GM19397 (cell line): ENCODE results near the gene C1orf174.
A peak's percentile ranks its signal among the peaks of the same experiment; 100 is the strongest.

Experiments
- ATAC-seq: cut with Tn5 transposase; IDR thresholded peaks from one replicate; pipeline ENCODE4 v1.9.1; 2021; ENCODE audit warnings: mild to moderate bottlenecking, moderate library complexity; ENCODE audit not compliant: unreplicated experiment

C1orf174 gene

DNA sequence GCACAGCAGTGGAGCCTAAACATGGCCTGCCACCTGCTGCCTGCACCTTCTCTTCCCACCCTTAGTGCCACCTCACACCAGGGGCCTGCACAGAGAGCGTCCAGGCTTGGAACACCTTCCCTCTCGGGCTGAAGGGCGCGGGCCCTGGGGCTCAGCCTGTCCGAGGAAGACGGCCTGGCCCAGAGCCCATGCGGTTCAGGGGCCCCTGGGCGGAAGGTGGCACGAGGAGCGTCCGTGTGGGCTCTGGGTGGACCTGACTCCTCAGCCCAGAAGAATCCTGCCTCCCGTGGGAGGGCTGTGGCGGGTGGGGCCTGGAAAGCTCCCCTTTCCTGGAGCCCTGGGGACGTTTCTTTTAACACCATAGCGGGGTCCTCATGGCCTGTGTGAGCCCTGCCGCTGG is 23.4 kb downstream of the C1orf174 start:
- no peak for ATAC-seq

DNA sequence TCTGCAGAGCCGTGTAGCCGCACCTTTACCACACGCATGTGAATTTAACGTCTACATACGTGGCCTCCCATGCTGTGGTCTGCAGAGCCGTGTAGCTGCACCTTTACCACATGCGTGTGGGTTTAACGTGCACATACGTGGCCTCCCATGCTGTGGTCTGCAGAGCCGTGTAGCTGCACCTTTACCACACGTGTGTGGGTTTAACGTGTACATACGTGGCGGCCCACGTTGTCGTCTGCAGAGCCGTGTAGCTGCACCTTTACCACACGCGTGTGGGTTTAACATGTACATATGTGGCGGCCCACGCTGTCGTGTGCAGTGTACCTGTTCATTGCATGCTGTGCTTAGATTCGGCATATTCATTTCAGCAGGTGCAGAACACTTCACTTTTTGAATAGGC is 25.3 kb downstream of the C1orf174 start:
- ATAC-seq, result no peak

DNA sequence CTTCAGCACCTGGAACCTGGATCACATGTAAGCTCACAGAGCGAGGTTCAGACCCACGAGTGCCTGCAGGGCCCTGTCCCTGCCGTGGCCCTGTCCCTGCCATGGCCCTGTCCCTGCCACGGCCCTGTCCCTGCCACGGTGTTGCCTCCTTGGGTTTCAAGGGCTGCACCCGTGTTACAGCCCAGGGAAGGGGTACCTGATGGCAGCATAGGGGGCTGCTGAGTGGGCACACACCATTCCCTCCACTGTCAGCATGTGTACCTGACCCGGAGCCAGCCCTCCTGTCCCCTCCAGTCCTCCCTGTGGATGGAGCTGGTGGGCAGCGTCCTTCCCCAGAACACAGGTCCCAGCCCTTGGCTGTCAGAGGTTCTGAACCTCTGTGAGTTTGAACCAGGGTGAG is 27.5 kb downstream of the C1orf174 start:
- ATAC-seq, result no peak

DNA sequence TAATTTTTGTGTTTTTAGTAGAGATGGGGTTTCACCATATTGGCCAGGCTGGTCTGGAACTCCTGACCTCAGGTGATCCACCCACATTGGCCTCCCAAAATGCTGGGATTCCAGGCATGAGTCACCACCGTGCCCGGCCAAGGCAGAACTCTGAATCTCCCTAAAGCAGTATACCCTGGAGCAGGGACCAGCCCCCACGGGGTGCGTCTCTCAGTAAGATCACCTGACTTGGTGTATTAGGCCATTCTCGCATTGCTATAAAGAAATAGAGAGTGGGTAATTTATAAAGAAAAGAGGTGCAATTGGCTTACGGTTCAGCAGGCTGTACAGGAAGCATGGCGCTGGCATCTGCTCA is 28.6 kb downstream of the C1orf174 start:
- no peak for ATAC-seq

GRCh38 chr1:3869751-3870301 is 30.2 kb downstream of the C1orf174 start:
- no peak for ATAC-seq

DNA sequence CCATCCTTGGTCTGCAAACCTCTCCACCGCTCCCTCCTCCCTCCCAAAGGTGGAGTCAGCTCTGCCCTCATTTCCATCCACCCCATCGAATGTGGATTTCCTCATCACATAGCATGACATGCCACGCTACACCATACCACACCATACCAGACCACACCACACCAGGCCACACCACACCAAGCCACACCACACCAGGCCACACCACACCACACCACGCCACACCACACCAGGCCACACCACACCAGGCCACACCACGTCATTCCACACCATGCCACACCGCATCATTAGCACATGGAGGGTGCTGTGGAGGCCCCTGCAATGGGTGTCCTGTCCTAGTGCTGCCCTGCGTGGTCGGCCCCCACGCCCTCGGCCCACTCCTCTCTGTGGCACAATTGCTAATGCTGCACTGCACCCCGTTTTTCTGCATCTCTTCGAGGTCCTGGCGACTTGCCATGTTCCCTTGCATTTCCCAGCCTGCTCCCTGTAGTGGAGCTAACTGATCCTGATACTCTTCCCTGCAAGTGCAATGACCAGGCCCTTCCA is 31.5 kb downstream of the C1orf174 start:
- no peak for ATAC-seq

GRCh38 chr1:3865606-3866160 is 34.4 kb downstream of the C1orf174 start:
- no peak for ATAC-seq

GRCh38 chr1:3864884-3865283 is 35.2 kb downstream of the C1orf174 start:
- no peak for ATAC-seq

DNA sequence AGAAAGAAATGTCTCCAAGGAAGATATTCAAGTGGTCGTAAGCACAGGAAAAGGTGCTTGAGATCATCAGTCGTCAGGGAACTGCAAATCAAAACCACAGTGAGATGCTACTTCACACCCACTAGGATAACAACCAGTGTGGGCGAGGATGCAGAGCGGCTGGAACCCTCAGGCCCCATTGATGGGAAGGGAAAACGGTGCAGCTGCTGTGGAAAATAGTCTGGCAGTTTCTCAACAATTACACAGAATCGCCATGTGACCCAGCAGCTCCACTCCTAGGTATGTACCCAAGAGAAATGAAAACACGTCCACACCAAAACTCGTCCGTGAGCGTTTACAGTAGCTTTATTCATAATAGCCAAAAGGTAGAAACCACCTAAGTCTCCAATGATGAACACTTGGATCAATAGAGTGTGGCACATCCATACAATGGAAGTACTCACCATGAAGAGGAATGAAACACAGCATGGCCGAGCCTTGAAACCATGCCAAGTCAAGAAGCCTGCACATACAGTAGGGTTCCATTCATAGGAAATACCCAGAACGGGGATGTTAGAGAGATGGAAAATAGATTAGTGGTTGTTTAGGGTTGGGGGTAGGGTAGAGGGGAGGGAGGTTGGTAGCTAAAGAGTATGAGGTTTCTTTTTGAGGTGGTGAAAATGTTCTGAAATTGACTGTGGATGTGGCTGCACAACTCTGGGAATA is 36.7 kb downstream of the C1orf174 start:
- ATAC-seq, result no peak

DNA sequence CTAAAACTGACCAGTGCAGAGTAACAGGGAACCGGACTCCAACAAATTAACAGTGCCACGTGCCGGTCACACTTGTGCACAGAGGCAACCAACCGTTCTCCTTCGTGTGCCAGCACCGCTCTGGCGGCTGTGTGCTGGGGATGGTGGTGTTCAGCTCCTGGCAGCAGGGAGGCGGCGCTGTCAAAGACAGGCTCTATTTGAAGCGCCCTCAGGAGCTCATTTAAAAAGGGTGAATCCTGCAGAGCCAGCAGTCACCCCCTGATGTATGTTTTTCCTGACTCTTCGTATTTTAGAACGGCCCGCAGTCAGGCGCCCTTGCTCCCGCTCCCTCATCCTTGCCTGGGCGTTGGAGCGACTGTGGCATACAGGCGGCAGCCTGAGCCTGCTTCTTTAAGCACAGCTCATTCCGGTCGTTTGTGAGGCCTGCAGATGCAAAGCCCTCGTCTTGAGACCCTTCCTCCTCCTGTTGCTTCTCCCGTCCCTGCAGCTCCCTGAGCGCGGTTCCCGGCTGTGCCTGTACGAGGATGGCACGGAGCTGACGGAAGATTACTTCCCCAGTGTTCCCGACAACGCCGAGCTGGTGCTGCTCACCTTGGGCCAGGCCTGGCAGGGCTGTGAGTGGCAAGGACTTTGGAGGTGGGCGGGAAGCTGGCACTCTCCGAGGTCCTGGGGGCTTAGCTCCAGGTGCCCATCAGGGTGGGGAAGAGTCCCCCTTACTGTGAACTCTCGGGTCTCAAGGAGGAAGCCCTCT is 41.7 kb downstream of the C1orf174 start:
- no peak for ATAC-seq

GRCh38 chr1:3857791-3858129 is 42.3 kb downstream of the C1orf174 start:
- no peak for ATAC-seq

DNA sequence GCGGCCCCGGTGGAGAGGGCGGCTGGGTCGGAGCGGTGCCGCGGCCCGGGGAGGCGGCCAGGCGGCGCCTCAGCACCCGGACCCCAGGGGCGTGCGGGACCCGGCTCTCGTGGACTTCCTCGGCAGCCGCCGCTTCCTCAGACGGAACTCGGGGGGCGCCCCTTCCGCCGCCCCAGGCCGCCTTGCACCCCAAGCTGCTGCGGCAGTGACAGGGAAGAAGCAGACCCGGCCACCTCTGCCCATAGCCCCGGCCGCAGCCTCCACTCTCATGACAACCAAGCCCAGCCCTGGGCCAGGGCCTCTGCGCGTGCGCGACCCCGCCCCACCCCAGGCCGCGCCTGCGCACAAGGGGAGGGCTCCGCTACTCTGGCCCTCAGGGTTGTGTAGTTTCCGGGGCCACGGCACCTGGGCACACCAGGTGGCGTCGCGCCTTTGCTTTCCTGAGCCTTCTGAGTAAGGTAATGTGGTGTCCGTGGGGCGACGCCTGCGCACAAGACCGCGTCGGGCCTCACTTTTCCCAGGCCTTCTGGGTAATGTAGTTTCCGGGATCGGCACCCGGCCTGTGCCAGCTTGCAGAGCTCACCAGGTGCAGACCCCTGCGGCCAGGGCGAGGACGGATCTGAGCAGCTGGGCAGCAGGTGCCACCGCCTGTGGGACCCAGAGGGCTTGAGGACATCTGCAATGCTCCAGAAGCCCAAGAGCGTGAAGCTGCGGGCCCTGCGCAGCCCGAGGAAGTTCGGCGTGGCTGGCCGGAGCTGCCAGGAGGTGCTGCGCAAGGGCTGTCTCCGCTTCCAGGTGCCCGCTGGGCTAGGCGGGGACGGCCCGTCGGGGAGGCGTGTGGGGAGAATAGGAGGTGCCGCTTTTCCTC is 42.9 kb downstream of the C1orf174 start, which contains the start of the genes CEP104 and DFFB:
Gene CEP104, minus strand, starts transcription at position 289 of the 868 bp plus-strand sequence. CDS start 4,804 bp downstream, outside the sequence.
Gene DFFB, plus strand, starts transcription at position 554 of the 868 bp plus-strand sequence. Its CDS starts 128 bp downstream, at position 682.
- ATAC-seq, result peak; percentile 82

DNA sequence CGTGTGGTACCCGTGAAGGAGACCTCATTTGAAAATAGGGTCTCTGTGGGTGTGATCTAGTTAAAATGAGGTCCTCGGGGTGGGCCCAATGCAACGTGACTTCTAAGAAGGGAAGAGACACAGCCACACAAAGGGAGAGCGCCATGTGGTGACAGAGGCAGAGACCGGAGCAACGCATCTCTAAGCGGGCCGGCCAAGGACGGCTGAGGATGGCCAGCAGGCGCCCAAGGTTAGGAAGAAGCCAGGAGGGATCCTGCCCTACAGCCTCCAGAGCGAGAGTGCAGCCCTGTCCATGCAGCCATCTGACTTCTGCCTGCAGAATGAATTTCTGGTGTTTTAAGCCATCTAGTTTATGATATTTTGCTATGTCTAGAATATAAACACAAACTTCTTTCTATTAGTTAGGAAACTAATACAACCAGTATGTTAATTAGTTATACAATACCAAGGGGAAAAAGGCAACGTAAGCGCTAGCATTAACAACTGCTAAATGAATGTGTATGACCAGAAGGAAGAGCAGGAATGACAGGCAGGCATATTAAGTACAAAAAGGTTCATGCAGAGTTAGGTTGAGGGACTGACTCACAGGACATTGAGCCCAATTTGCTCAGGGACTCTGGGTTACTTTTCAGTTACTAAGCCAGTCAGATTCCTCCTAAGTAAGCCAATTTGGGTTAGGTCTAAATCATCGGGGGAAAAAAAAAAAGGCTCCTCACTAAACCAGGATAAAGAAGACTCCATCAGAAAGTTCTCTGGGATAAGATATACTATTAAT is 47.2 kb downstream of the C1orf174 start:
- no peak for ATAC-seq

- ATAC-seq, result no peak
Measured at GRCh38 chr1:3852091-3852490, 48.0 kb downstream of the C1orf174 start.

DNA sequence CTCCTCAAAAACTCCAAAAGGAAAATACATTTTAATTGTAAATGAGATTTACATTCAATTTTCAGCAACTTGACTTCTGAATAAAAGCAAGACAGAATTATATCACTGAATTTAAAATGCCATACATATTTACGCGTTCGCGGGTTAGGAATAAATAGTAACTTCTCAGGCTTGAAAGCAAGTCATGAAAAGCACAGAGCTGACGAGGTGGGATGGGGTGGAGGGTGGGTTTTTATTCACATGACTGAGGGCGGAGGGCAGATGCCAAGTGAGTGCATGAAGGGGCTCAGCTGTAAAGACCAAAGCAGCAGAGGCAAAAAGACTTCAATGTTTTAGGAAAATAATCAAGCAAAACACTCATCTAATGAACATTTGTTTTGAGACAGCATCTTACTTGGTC is 48.8 kb downstream of the C1orf174 start:
- ATAC-seq, result no peak

GRCh38 chr1:3850857-3851256 is 49.2 kb downstream of the C1orf174 start:
- no peak for ATAC-seq

- ATAC-seq, result no peak
Measured at GRCh38 chr1:3847081-3847480, 53.0 kb downstream of the C1orf174 start.

DNA sequence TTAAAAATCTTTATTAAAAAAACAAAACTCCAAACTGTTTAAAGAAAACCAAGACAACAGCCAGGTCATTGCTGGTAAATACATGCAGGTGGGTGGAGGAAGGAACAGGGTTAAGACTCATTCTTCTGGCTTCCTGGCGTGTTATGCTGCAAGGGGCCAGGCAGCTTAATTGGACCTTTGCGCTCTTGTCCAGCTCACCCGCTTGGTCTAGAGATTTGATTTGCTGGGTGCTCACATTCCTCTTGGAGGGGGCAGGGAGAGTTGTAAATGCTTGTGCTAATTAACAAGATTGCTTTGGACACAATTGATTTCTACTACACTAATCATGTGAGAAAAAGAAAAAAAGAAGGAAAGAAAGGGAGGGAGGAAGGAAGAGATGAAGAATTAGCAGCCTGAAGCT is 53.5 kb downstream of the C1orf174 start:
- no peak for ATAC-seq

- no peak for ATAC-seq
Measured at GRCh38 chr1:3842912-3843311, 57.2 kb downstream of the C1orf174 start.

GRCh38 chr1:3841491-3841890 is 58.6 kb downstream of the C1orf174 start:
- no peak for ATAC-seq
